Activated CD4-positive, alpha-beta T cell treated with anti-CD3 and anti-CD28 coated beads, Interleukin-2, amount 50 U/mL, for 48 hours (primary cell): Measurements from ENCODE around the gene NELL2.
"Not testable (repeated sequence)": the region's sequence is repeated elsewhere in the genome, so short reads cannot be mapped to it uniquely, and the experiment has no call there.

Experiments used
- DNase-seq, 2 experiments: peaks; one replicate each; pipeline ENCODE4 v3.0.0-alpha.2; 2020

NELL2 gene

DNA sequence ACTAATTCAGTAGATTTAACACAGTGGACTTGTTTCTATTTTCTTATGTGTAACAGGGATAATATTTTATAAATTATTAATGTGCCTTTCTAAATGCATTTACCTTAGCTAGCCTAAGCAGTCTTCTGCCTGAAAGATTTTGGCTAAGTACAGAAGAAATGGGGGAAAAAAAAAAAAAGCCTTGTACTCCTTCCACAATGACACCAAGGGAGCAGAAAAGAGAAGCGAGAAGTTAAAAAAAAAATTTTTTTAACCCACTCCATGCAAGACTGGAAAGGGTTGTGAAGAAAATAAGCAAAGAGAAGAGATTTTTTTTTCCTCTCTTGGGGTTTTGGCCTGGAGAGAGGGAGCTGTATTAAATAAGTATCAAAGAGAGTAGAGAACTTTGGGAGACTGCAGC is 28.7 kb downstream of the NELL2 start:
- DNase-seq, result no peak

DNA sequence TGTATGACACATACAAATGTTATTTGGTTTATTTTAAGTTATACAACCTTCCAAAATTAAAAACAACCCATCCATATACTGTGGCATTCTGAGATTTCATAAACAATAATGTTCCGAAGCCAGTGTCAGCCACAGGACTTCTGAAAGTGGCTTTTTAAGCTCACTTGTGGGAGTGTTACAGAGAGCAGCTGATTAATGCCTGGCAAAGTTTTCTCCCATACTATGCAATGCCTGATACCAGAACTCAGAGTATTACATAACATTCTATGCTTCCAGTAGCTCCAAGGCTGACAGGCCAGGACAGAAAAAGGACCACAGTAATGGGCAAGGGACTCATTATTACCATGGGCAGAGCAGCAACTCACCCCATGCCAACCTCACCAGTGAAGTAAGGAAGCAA is 29.3 kb downstream of the NELL2 start:
- no peak for DNase-seq

DNA sequence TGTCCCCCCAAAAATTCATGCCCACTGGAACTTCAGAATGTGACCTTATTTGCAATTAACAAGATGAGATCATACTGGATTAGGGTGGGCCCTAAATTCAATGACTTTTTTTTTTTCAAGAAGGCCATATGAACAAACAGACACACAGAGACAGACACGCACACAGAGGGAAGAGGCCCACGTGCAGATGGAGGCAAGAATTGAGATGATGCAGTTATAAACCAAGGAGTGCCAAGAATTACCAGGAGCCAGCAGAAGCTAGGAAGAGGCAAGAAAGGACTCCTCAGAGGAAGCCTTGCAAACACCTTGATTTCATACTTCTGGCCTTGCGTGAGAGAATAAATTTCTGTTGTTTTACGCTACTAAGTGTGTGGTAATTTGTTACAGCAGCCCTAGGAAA is 33.4 kb downstream of the NELL2 start:
- DNase-seq, result no peak

DNA sequence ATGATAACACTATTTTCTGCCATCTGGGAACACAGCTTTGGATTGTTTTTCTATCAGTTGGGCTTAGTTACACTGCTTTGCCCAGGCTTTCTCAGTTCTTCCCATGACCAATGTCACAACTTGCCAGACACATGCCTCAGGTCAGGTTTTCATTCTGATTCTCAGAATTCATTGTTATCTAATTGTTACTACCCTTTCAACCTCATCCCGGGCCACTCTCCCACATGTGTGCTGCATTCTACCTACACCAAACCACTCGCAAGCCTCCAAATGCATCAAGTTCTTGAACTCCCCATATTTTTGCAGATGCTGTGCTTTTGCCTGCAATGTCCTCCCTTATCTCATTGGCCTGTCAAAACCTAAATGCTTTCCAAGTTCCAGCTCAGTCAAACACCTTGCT is 36.3 kb downstream of the NELL2 start:
- peak in 1 of 2 experiments; percentile 32 for DNase-seq

DNA sequence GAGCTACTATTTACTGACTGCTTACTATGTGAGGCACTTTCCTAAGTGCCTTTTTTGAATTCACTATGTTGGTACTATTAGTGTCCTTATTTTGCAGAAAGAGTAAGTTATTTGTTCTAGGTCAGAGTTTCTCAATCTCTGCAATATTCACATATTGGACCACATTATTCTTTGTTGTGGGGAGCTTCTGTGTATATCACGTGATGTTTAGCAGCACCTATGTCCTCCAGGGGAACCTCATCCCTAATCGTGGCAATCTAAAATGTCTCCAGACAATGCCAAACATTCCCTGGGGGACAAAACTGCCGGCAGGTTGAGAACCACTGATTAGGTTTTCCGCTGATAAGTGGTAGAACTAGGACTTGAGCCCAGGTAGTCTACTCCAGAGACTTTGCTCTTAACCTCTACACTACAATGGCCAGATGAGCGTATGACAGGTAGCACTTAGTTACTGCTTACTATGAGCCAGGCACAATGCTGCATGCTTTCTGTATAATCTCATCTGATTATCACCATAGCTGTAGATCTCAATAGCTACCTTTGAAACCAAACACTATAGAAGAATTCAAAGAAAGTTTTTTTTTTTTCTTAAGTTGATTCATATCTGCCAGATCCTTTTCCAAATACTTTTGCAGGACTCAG is 38.9 kb downstream of the NELL2 start:
- DNase-seq, result no peak

DNA sequence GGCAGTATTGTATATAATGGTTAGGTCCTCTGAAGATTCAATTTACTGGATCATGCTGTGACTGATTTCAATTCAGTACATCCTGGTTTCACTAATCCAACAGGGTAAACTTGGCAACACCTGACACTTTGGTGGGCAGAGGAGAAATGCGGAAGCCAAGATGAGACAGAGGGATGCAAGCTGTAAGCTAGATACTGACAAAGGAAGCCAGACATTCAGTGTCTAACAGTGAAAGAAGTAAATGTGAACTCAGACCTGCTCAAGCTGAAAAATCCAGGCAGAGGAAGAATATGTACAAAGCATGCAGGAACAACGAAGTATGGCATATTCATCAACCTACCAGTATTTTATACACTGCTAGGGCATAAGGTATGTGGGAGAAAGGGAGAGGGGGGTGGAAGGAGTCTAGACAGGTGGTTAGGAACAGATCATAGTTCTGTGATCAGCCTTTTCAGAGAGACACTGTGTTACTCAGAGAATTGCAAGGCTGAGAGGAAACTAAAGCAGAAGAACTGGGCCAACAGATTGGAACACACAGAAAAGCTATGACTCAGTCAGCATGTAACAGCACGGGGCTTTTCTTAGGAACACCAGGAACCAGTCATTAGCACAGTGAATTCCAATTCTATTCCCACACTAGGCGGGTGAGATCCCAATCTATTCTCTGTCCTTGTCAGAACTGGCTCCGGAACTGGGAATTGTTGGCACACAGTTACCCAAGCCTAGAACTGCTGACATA is 40.3 kb downstream of the NELL2 start:
- peak in 1 of 2 experiments; percentile 18 for DNase-seq

DNA sequence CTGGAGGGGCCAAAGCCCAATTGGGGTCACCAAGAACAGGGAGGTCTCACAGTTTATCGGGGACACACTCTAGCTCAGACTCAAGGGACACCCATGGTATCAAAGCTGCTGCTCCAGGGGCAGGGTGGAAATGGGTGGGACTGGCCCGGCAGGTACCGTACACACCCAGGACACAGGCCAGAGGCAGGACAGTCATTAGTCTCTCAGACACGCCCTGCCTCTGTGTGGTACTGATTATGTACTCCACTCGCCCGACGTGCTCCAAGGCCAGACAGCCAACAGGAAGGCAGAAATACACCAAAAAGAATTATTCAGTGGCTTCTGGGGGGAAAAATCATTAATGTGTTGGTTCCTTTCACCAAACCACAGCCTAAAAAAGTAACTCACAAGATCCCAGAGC is 41.1 kb downstream of the NELL2 start:
- not testable (repeated sequence) for DNase-seq

DNA sequence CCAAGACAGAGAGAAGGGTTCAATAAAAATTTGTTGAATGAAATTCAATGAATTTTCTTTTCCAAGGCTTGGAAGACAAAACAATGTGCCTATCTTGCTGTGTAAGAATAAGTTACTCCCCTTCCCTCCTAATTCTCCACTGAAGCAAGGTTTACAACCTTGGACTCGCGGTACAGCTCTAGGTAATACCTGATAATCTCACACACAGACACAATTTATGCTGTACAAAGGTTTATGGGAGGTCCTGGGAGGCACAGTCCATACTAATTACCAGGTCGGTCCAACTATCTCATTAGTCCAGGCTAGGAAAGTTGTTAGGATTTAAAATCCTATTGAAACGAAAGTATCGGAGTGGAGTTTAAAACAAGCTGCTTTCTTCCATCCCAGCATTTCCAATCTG is 42.6 kb downstream of the NELL2 start:
- no peak for DNase-seq

DNA sequence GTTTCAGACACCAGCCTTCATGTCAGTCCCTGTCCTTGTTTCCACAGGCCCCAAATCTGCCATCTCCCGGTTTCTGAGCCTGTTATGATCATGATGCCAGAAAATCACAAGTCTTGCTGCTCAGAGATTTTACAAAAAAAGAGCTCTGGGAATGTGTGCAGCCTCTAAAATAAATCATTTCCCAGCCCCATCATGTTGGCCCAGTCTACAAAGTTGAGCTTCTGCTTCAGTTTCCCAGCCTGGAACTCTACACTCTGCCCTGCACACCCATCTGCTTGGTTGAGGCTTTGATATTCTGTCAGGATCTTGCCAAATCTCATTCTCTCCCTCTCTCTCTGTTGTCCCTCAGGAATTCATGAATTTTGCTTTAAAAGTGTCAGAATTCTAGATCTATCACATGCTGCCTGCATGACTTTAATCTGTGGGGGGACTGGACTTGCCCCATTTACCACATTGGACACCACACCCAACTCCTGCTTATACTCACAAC is 45.5 kb downstream of the NELL2 start:
- no peak for DNase-seq

DNA sequence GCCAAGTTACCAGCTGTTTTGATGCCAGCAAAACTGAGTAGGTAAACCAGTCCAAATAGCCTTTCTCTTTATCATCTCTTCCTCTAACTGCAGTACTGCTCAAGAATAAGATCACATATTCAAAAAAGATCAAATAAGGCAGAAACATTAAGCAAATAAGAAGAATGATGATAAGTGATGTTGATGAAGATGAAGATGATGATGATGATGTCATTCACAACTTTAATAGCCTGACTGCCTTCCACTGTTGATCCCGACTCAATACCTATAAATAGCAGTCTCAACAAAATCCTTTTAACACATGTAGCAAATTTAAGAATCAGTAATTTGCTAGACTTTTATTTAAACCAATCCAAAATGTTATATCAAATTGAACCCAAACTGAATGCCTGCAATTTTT is 47.1 kb downstream of the NELL2 start:
- DNase-seq, result no peak

DNA sequence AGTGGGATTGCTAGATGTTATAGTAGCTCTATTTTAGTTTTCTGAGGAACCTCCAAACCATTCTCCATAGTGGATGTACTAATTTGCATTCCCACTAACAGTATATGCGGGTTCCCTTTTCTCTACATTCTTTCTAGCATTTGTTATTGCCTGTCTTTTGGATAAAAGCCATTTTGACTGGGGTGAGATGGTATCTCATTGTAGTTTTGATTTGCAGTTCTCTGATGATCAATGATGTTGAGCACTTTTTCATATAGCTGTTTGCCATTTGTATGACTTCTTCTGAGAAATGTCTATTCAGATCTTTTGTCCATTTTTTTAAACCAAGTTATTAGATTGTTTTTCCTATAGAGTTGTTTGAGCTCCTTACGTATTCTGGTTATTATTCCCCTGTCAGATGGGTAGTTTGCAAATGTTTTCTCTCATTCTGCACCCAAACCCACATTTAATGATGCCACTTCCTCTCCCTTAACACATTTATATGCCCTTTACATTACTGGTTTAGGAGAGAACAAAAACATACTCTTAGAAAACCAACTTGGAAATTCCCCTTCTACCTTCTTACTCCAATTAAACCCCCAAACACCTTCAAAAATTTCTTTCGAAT is 48.2 kb downstream of the NELL2 start:
- DNase-seq, result no peak

DNA sequence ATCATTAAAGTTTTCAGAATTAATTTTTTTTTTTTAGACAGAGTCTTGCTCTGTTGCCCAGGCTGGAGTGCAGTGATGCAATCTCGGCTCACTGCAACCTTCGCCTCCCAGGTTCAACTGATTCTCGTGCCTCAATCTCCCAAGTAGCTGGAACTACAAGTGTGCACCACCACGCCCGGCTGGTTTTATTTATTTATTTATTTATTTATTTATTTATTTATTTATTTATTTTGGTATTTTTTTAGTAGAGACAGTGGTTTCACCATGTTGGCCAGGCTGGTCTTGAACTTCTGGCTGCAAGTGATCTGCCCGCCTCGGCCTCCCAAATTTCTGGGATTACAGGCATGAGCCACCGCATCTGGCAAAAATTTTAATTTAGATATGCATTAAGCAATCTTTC is 54.4 kb downstream of the NELL2 start:
- not testable (repeated sequence) for DNase-seq

DNA sequence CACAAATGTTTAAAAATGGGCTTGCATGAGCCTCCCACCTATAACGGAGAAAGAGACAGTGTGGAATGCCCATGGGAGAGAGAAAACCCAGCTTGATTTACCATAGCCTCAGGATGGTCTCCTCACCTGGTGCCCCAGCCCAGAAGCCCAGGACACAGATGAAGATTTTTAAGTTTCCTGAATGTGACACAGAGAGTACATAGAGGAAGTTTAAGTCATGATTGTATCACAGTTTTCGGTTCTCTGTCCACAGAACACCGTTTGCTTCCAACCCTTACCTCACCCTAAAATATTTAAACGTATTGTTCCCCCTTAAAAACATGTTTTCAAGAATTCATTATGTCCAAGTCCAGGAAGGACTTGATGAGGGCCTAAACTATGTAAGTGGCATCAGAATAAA is 56.2 kb downstream of the NELL2 start:
- no peak for DNase-seq

DNA sequence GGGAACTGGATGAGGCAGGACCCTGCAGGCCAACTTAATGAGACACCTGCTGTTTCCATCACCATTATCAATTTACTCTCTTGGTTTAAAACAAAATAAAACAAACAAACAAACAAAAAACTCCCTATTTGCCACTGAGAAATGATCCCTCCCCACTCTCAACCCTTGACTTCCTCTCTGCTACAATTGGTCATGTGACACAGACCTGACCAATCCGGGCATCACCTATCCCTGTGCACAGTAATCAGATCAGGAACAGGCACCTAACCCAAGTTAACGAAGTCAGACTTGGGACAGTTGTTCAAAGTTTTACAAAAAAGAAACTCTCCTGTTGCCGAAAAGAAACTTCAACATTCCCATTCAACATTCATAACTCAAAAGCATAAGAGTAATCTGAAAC is 58.4 kb downstream of the NELL2 start:
- DNase-seq, result no peak

DNA sequence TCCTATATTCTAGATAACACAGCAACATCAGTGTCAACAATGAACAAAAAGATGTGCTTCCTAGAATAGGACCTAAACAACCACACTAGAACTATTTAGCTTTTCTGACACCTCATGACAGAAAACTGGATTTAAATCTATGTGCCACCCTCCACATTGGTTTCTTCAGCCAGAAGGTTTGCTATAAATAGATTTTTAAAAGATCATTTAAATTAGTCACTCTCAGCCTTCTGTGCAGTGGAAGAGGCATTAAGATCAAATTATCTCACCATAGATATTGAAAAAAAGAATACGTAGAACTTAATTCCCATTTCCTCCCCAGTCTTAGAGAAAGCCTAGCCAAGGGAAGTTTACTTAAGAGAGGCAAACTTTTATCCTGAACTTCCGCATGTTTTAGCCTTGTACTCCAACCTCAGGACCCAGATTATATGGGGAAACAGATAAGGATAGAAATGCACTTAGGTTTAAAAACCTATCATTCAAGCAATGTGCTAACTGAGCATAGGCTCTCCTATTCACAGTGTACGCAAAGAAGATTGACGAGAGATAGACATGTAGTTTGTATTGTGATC is 59.6 kb downstream of the NELL2 start:
- no peak for DNase-seq

DNA sequence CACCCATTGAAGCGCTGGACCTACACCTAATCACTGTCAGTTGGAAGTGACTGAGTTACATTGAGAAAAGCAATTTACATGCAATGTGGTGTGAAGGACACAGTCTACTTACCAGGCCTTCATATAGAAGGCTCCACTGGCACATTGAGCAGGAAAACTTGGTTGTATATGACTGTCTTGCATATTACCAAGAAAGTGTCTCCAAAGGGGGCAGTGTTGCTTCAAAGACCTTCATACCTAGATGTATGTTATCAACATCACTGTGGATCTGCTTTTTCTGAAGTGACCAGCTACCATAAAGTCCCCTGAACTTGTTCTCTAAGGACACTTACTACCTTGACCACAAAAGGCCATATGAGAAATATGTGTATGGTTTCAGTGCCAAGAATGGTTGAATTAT is 64.1 kb downstream of the NELL2 start:
- DNase-seq, result peak in 1 of 2 experiments; percentile 24

DNA sequence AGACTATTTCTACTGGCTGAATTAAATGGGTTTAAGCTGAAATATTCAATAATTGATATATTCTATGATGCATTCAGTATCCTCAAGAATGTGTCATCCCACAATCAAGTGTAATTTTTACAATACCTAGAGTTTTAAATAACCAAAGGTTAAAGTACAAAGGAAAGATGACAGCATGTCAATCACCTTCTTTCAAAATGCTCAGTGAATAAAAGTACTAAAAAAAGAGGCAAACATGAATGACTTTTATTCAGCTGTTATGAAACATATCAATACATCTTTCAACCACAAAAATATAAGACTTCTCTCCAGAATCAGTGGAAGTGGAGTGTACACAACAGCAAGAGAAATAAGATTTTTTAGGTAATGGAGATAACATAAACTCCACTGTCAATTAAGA is 72.0 kb downstream of the NELL2 start:
- no peak for DNase-seq

DNA sequence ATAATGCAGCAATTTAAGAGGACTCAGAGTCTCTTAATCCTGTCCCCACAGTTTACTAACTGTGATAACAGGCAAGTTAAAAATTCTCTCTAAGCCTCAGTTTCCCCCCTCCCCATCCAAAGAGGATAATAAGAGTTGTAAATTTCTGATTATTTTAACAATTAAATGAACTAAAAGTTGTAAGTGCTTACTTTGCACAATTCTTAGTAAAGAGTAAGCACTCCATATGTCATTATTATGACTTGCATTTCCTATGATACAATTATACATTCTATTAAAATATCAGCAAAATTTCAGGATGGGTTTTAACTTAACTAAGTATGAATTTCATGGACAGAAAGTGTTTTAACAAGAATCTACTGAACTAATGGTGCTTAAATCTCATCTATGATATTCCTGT is 80.1 kb downstream of the NELL2 start:
- no peak for DNase-seq

DNA sequence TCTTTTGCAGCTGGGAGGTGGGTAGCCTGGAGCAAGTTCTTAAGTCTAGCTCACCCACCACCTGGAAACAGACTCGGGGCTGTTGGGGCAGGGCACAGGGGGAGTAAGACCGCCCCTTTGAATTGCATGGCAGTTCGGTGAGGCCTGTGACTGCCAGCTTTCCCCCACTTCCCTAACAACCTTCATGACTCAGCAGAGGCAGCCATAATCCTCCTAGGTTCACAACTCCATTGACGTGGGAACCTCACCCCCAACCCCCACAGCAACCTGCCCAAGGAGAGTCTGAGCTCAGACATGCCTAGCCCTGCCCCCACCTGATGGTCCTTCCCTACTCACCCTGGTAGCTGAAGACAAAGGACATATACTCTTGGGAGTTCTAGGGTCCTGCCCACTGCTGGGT is 87.4 kb downstream of the NELL2 start:
- DNase-seq, result no peak

DNA sequence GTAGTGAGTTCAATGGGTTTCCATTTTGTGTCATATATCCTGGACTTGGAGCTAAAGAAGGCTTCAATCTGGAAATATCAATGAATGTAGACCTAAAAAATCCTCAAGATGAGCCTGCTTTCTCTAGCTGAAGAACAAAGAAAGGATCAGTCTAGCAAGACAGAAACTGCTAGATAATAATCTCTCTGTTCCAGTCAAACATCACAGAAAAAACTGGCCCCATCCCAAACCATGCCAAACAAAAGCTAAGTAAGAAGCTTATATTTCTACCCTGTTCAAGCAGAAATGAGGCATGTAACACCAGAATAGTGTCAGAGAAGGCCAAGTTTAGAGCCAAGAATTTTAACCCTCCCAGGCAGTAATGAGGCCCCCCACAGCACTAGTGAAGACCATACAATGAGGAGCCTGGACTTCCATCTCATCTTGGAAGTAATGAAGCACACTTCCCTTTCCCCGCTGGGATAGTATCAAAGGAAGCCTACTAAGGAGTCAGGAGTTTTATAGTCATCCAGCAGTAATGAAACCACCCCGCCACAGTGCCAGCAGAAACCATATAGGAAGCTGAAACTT is 95.8 kb downstream of the NELL2 start:
- DNase-seq, result no peak

DNA sequence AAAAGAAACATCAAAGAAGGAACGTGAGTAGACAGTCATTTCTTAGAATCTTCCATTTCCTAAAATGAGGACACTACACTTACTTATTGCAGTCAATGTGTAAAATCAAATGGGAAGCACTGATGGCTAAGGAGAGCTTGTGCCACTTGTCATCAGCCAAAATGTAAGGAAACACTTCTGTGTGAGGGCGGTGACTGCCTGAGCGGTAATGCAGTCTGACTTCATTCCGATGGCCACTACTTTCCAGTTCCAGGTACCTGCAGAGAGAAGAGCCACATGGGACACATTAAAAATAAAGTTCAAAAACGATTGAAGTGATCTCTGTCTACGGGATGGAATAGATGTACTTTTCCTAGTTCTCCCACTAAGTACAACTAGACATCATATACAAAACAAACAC is 96.3 kb downstream of the NELL2 start:
- DNase-seq, result no peak

DNA sequence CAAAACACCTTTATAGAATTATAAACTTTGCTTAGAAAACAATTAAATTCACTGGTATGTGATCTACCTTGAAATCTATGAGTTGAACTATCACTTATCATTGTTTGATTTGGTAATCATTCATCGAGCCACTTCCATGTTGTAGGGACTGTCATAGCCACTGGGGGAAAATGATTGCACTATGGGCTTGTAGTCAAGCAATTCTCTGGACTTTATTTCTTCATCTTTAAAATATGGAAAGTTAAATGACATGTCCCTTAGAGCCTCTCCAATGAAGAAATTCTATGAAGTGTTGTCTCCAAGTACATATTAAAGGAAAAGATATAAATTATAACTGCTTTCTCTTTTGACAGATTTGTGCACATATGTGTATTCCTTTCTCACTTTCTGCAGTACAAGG is 97.3 kb downstream of the NELL2 start:
- DNase-seq, result no peak

DNA sequence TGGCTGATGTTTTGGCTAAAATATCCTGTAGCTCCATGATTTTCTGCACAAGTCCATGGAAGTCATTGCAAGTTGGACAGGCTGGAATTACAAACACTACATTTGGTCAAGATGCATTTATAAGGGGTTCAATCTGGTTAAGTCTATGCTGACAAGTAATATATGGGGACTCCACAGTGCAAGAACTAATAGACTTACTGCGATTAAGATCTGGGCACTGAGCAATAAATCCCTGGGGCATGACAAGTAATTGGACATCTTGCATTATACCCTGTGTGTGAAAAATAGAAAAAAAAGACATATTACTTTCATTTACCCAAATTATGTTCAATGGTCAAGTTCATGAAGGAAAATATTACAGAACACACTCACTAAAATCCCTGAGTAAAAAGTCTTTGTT is 99.1 kb downstream of the NELL2 start:
- no peak for DNase-seq

DNA sequence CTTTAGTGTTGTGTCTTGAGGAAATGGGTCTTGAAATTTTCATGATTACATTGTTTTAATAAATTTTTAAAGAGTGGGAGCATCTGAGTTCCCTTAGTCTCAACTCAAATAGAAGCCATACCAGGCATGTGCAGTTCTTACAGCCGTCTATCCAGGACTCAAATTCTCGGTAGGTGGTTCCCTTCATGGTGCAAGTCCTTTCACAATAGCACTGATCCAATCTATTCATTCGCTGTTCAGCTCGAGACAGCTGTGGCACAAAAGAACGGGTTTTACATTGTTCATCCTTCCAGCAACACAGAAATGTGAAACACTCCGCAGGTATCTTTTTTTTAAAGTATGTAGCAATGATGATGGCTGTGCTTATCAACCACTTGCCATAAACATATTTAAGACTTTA is 100.2 kb downstream of the NELL2 start:
- DNase-seq, result no peak
